GM19099 (cell line): ENCODE measurements around the gene STAM.

ENCODE experiments used
- POLR2A ChIP-seq: IDR thresholded peaks from 3 replicates; pipeline ENCODE4 v1.6.1; 2011; ENCODE audit warnings: low read depth; ENCODE audit not compliant: insufficient read length; ENCODE audit errors: extremely low read depth

The STAM gene

DNA sequence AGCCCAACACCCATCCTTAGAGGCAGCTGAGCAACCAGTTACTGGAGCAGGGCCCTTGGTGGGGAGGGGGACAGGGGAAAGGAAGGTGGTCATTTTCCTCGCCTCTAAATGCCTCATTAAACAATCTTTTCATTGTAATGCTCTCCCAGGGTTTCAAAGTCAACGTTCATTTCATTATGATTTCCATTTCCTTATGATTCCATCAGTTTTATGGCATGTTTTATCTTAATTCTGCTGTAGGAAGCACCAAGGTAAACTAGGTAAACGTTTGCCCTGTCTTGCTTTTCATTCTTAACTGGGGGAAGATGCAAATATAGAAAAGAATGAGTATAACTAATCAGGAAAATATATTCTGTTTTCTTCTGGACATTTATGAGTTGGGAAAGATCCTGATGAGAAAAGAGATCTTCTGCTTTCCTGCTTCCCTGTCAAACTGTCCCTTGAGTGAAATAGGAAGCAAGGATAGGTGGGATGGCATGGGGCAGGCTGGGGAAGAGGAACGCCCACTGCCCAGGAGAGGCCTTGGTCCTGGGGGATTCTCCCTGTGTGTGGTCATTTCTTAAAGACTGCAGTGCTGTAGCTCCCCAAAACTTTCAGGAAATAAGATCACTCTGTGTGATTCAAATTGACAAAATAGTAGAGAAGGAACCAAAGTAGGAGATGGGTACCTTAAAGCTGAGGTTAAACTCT lies 87.5 kb downstream of the STAM start:
- TF ChIP-seq POLR2A: no peak

DNA sequence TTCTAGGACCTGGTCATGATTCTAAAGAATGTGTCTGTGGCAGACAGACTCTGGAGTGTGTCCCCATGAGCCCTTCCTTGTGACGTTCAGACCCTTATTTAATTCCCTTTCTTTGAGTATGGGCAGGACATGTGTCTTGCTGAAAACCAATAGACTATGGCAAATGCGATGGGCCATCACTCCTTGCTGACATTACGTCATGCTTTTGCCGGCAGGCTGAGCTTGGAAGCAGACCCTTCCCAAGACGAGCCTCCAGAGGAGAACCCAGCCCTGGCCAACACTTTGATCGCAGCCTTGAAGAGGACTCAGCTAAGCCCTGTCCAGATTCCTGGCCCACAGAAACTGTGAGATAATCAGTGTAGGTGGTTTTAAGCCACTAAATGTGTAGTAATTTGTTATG lies 89.7 kb downstream of the STAM start:
- no peak for TF ChIP-seq POLR2A

- TF ChIP-seq POLR2A: no peak
Observed at GRCh38 chr10:17734432-17735080, 90.6 kb downstream of the STAM start.

DNA sequence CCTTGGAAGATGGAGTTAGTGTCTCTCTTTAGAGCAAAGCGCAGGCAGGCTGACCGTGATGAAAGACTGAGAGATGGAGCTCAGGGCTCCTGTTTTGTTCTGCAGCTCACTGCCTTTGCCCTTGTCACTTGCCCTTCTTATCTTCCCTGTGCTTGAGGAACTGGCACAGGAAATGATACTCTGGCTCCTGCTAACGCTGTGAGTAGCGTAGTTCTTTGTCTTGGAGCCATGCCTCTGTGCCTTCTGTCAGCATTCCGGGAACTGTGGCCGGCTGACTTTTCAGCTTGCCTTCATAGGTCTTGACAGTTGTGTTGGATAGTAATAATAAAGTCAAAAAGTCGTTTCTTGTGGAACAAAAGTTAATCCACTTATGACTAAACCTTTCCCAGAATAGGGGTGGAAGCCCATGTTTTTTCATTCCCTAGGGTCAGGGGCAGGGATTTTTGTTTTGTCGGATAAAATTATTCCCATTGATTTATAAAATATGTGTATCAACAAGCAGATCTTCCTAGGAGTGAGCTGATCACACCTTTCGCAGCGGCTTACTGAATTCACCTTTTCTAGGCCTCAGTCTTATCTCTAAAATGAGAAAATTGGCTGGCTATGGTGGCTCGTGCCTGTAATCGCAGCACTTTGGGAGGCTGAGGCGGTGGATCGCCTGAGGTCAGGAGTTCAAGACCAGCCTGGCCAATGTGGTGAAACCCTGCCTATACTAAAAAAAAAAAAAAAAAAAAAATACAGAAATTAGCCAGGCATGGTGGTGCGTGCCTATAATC lies 91.4 kb downstream of the STAM start:
- TF ChIP-seq POLR2A: no peak

- TF ChIP-seq POLR2A: no peak
Observed at GRCh38 chr10:17736223-17736622, 92.3 kb downstream of the STAM start.

DNA sequence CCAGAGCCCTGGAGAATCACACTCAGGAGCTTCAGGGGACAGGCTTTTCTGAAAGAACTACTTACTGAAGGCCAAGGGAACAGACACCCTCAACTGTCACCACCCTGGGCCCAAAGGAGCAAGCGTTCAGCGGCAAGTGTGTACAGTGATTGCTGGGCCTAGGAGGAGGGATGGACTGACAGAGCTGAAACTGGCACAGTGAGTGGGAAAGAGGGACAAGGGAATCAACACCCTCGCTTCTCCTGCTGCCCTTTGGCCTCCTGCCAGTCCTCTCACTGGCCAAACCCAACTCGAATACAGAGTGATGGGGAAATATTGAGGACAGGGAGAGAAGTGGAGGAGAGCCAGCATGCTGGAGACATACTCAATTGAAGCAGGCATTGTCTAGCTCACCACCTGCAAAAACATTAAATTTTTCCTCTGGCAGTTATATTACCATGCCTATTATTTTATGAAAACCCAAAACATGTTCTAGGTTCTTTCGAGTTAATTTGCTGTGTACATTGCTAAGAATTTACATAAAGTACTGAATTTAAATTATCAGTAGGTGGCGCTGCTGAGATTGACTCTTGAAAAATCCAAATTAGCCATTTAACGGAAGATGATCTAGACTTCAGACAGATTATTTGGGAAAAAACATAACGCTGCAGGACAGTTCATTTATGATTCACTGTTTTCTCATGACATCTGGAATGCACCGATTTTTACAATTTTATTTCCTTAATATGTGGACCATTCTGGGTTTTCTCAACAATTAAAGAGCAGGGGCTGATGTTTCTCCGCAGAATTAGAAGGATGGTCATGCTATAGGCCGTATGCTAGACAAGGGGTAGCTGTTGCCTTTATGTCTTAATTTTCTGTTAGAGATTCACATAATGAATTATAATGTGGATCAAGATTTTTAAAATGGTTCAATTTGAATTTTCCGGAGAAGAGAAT lies 93.3 kb downstream of the STAM start:
- TF ChIP-seq POLR2A: no peak

DNA sequence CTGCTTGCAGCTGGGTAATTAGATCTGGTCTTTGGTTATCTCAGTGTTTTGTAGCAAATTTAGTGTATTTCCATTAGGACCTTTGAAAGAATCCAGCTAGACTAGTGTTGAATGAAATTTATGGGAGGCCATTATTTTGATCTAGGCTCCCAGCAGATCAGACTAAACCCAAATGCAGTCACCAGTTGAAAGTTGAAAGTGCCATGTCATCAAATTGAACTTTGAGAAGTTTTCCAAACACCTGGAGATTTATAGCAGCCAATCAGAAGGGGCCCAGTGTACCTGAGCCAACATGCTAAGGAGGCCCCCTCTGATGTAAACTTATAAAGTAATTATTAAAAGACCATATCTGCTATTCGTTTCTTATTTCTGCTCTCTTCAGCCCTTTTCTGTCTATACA lies 96.7 kb downstream of the STAM start:
- TF ChIP-seq POLR2A: no peak

GRCh38 chr10:17742918-17743317 lies 99.0 kb downstream of the STAM start:
- no peak for TF ChIP-seq POLR2A

DNA sequence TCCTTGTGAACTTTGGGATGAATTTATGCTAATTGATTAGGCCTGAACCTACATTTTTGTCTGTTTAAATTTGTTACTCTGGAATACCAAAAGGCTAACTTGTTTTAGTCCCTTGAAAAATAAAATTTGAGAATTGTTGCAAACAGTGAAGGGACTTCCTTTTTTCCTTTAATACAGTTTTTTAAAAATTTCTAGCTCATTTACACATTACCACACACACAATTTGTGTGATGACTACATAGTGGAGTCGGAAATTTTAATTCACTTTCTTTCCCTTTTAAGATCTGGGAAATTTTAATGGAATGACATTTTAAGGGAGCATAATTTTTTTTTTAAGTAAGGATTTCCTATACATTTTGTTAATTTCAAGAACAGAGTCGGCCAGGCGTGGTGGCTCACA lies 99.5 kb downstream of the STAM start:
- no peak for TF ChIP-seq POLR2A

DNA sequence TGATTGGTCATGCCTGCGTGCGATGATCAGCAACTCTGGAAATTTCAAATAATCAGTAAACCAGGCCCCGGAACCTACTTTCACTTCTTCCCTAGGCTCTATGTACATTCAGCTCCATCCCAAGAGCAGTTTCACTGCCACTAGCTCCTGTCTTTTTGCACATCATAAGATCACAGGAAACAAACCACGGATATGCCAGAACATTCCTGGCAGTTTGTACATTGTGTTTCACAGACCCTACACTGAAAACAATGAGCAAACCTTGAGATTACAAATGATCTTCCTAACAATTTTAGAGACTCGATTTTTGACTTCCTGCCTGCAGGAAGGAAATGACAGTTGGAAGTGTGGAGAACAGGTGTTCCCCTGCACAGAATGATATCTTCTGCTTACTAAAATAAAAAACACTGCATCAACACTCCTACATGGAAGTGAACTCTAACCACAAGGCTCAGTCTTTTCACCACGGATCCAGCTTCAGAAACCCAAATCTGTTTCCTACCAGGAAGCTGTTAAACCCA lies 100.5 kb downstream of the STAM start:
- TF ChIP-seq POLR2A: no peak

- no peak for TF ChIP-seq POLR2A
Observed at GRCh38 chr10:17747883-17748550, 104.1 kb downstream of the STAM start.

DNA sequence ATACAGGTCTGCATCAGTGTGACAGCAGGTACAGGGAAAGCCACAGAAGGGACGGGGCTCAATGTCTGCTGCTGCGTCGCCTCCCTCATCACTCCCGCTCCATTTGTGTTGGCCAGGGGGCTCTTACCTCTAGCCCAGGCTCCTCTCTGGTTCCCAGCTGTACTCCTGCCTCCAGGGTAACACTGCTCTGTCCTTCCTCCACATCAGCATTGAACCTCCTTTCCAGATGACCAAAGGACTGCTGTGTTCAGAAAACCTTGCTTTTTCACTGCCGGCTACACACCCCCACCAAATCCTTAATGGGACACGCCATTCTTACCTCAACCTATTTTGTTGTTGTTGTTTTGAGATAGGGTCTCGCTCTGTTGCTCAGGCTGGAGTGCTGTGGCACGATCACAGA lies 105.9 kb downstream of the STAM start:
- no peak for TF ChIP-seq POLR2A

- TF ChIP-seq POLR2A: no peak
Observed at GRCh38 chr10:17751781-17752445, 108.0 kb downstream of the STAM start, which contains the start of gene TMEM236. TSS of gene TMEM236 (plus strand) at chr10:17752201. CDS start at chr10:17752296, 95 bp downstream.

DNA sequence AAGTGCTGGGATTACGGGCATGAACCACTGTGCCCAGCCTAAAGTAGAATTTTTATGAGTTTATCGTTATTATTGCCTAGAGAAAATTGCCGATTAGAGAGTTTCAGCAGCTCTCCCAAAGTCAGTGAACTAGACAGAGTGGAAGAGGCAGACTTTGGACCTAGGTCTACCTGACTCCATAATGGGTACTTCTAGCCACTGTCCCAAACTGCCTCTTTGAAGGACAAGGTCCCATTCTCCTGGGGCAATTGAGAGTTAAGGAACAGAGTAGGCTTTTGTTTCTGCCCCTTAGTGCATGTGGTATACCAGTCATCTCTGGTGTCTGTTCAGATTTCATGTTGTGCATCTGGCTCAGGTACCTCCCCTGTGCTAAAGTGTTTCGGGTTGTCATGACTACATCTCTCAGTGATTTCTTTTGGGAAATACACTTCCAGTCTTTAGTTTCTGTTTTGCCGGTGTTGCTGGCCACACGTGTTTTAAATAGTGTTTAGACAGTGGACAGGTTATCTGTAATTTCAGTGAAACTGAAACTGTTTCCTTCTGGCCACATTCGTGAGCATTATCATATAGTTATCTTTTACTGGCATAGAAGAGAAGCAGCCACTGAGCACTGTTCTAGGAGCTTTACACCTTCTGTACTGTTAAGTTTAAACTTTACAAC lies 112.7 kb downstream of the STAM start:
- TF ChIP-seq POLR2A: no peak

- TF ChIP-seq POLR2A: no peak
Observed at GRCh38 chr10:17758200-17758599, 114.2 kb downstream of the STAM start.
